IMR-90 (cell line): Measurements from ENCODE around the gene RUFY2. TPM values are rescaled to one million over a fixed set of nuclear protein-coding genes. Genes with fewer than 3 reads are reported as not detected.

ENCODE experiments used
- ATAC-seq: fragments of 200-7000 bp; cut with Tn5 transposase; 2 replicates; pipeline ENCODE4 v1.9.1; 2020; ENCODE audit warnings: low read depth, mild to moderate bottlenecking, moderate library complexity
- BruUV-seq: library from RNA; stranded (reverse); fragments of 400-500 nt; replicated peaks from 2 replicates; lab custom pipeline; 2021; lab: Mats Ljungman, UMichigan
- CTCF ChIA-PET: fragments of 300-600 bp; formaldehyde crosslinking; extraction: SDS; loops from one replicate; lab custom pipeline; 2021; ENCODE audit warnings: antibody characterized with exemption; lab: Yijun Ruan, JAX
- POLR2A ChIA-PET: fragments of 300-600 bp; sonication (Branson Sonifier 250); formaldehyde crosslinking; loops from one replicate; lab custom pipeline; 2022; ENCODE audit warnings: antibody characterized with exemption; ENCODE audit not compliant: unreplicated experiment; lab: Charles Lee
- DNase-seq: peaks from one replicate; pipeline ENCODE4 v3.0.0; 2013
- H2AFZ ChIP-seq: replicated peaks from 2 replicates; pipeline ENCODE3; 2013; ENCODE audit warnings: low read length, mild to moderate bottlenecking; ENCODE audit not compliant: poor library complexity
- H2AK5ac ChIP-seq: 2 replicates; pipeline ENCODE4 v1.6.1; 2013; ENCODE audit warnings: low read depth, low read length, inconsistent platforms
- H2AK9ac ChIP-seq: replicated peaks from 2 replicates; pipeline ENCODE3; 2013; ENCODE audit warnings: mild to moderate bottlenecking, low read depth, low read length, moderate library complexity; ENCODE audit not compliant: poor library complexity
- H2BK120ac ChIP-seq: 2 replicates; pipeline ENCODE4 v1.6.1; 2013; ENCODE audit warnings: low read depth, low read length, inconsistent platforms
- H2BK15ac ChIP-seq: 3 replicates; pipeline ENCODE4 v1.6.1; 2013; ENCODE audit warnings: low read depth, low read length, inconsistent platforms
- H2BK20ac ChIP-seq: 2 replicates; pipeline ENCODE4 v1.6.1; 2013; ENCODE audit warnings: low read depth, mild to moderate bottlenecking, inconsistent platforms, low read length, moderate library complexity
- H2BK5ac ChIP-seq: 2 replicates; pipeline ENCODE4 v1.6.1; 2013; ENCODE audit warnings: mild to moderate bottlenecking, low read depth, low read length, inconsistent platforms; ENCODE audit not compliant: poor library complexity, severe bottlenecking
- H3K14ac ChIP-seq: replicated peaks from 2 replicates; pipeline ENCODE4 v1.6.1; 2013; ENCODE audit warnings: low read depth, low read length, inconsistent platforms
- H3K18ac ChIP-seq: 2 replicates; pipeline ENCODE4 v1.6.1; 2013; ENCODE audit warnings: low read depth, low read length, control low read depth
- H3K23ac ChIP-seq: 2 replicates; pipeline ENCODE4 v1.6.1; 2013; ENCODE audit warnings: low read depth, low read length, inconsistent platforms
- H3K27ac ChIP-seq: 2 replicates; pipeline ENCODE4 v1.5.1; 2013; ENCODE audit warnings: mild to moderate bottlenecking, control low read depth, low read length; ENCODE audit not compliant: insufficient read depth
- H3K27me3 ChIP-seq: 2 replicates; pipeline ENCODE4 v1.6.1; 2013; ENCODE audit warnings: low read length; ENCODE audit not compliant: control insufficient read depth, insufficient read depth
- H3K36me3 ChIP-seq: 2 replicates; pipeline ENCODE4 v1.6.1; 2013; ENCODE audit warnings: low read length, mixed read lengths; ENCODE audit not compliant: control insufficient read depth, insufficient read depth
- H3K4ac ChIP-seq: 2 replicates; pipeline ENCODE4 v1.6.1; 2013; ENCODE audit warnings: low read depth, low read length, inconsistent platforms
- H3K4me1 ChIP-seq: 2 replicates; pipeline ENCODE4 v1.6.1; 2013; ENCODE audit warnings: low read length, mixed read lengths; ENCODE audit not compliant: control insufficient read depth, insufficient read depth
- H3K4me2 ChIP-seq: 2 replicates; pipeline ENCODE4 v1.6.1; 2013; ENCODE audit warnings: low read depth, mild to moderate bottlenecking, control low read depth, low read length, moderate library complexity
- H3K4me3 ChIP-seq: 2 replicates; pipeline ENCODE4 v1.5.1; 2013; ENCODE audit warnings: low read depth, mild to moderate bottlenecking, control low read depth, low read length, moderate library complexity; ENCODE audit not compliant: insufficient read depth
- H3K56ac ChIP-seq: 2 replicates; pipeline ENCODE4 v1.6.1; 2013; ENCODE audit warnings: low read length, inconsistent platforms; ENCODE audit not compliant: insufficient read depth; ENCODE audit errors: extremely low read depth
- H3K79me1 ChIP-seq, 2 experiments: 2 replicates each; pipeline ENCODE4 v1.6.1; 2013; ENCODE audit warnings: low read length in 2 of 2, inconsistent platforms in 1 of 2, low read depth in 1 of 2
- H3K9ac ChIP-seq: 2 replicates; pipeline ENCODE4 v1.6.1; 2013; ENCODE audit warnings: low read depth, low read length, control low read depth
- H3K9me1 ChIP-seq: 2 replicates; pipeline ENCODE4 v1.6.1; 2013; ENCODE audit warnings: low read length, inconsistent platforms; ENCODE audit not compliant: insufficient read depth
- H3K9me3 ChIP-seq: 2 replicates; pipeline ENCODE4 v1.6.1; 2013; ENCODE audit warnings: low read length; ENCODE audit not compliant: control insufficient read depth, insufficient read depth
- H4K20me1 ChIP-seq: 2 replicates; pipeline ENCODE4 v1.6.1; 2013; ENCODE audit warnings: low read length, inconsistent platforms; ENCODE audit not compliant: insufficient read depth
- H4K5ac ChIP-seq: 2 replicates; pipeline ENCODE4 v1.6.1; 2013; ENCODE audit warnings: mild to moderate bottlenecking, low read depth, low read length, control low read depth
- H4K8ac ChIP-seq, 2 experiments: 2 replicates each; pipeline ENCODE4 v1.6.1; 2013; ENCODE audit warnings: low read depth in 2 of 2, low read length in 2 of 2, control low read depth in 1 of 2, inconsistent platforms in 1 of 2
- H4K91ac ChIP-seq: 2 replicates; pipeline ENCODE4 v1.6.1; 2013; ENCODE audit warnings: low read depth, low read length, inconsistent platforms; ENCODE audit not compliant: insufficient read depth
- BHLHE40 ChIP-seq: fragments of 150-350 bp; IDR thresholded peaks from 2 replicates; pipeline ENCODE4 v1.6.1; 2016; ENCODE audit warnings: mild to moderate bottlenecking, low read depth, low read length
- CEBPB ChIP-seq: IDR thresholded peaks from 2 replicates; pipeline ENCODE4 v1.6.1; 2012; ENCODE audit warnings: low read depth, low read length, improper control_type of control experiment
- FOS ChIP-seq: fragments of 150-350 bp; IDR thresholded peaks from 2 replicates; pipeline ENCODE4 v1.6.1; 2016; ENCODE audit warnings: low read depth, low read length
- MAFK ChIP-seq: IDR thresholded peaks from 2 replicates; pipeline ENCODE4 v1.6.1; 2012; ENCODE audit warnings: low read depth, low read length, improper control_type of control experiment
- MAZ ChIP-seq: IDR thresholded peaks from 2 replicates; pipeline ENCODE4 v1.6.1; 2012; ENCODE audit warnings: low read depth, mild to moderate bottlenecking, low read length, improper control_type of control experiment, moderate library complexity, borderline replicate concordance
- MXI1 ChIP-seq: IDR thresholded peaks from 2 replicates; pipeline ENCODE4 v1.6.1; 2012; ENCODE audit warnings: low read depth, mild to moderate bottlenecking, low read length, moderate library complexity, borderline replicate concordance
- NFE2L2 ChIP-seq: fragments of 150-350 bp; IDR thresholded peaks from 2 replicates; pipeline ENCODE4 v1.6.1; 2016; ENCODE audit warnings: low read depth, mild to moderate bottlenecking, low read length
- POLR2A ChIP-seq: IDR thresholded peaks from 2 replicates; pipeline ENCODE4 v1.6.1; 2012; ENCODE audit warnings: mild to moderate bottlenecking, low read depth, low read length
- RAD21 ChIP-seq: IDR thresholded peaks from 2 replicates; pipeline ENCODE4 v1.6.1; 2012; ENCODE audit warnings: low read length, improper control_type of control experiment
- RCOR1 ChIP-seq: IDR thresholded peaks from 2 replicates; pipeline ENCODE4 v1.6.1; 2012; ENCODE audit warnings: mild to moderate bottlenecking, low read length, improper control_type of control experiment; ENCODE audit not compliant: insufficient replicate concordance
- RFX5 ChIP-seq: IDR thresholded peaks from 2 replicates; pipeline ENCODE4 v1.8.0; 2012; ENCODE audit warnings: low read depth, mild to moderate bottlenecking, low read length, moderate library complexity
- SMC3 ChIP-seq: fragments of 150-350 bp; IDR thresholded peaks from 2 replicates; pipeline ENCODE4 v1.6.1; 2016; ENCODE audit warnings: low read depth, mild to moderate bottlenecking, antibody characterized with exemption, low read length, moderate library complexity
- USF2 ChIP-seq: fragments of 150-350 bp; IDR thresholded peaks from 2 replicates; pipeline ENCODE4 v1.6.1; 2017; ENCODE audit warnings: mild to moderate bottlenecking, antibody characterized with exemption, low read length, low read depth
- WGBS, 2 experiments: methylation state at CpG; one replicate each; pipeline versions ENCODE4 v1.1.5 to v1.1.7; 2013; ENCODE audit warnings: missing lambda C conversion rate in 2 of 2; ENCODE audit not compliant: insufficient read length in 1 of 2; ENCODE audit errors: extremely low coverage in 2 of 2; 5-methylcytosine and 5-hydroxymethylcytosine counted together
- dilution Hi-C: fragments of 300-500 bp; cut with HindIII; formaldehyde crosslinking; loops from one replicate; pipeline ENCODE4 v1.14.3; 2018; ENCODE audit warnings: low sequenced_read_pairs; ENCODE audit not compliant: unreplicated experiment
- in situ Hi-C: fragments of 300-500 bp; cut with MboI; formaldehyde crosslinking; loops from 3 replicates; pipeline ENCODE4 v1.14.3; 2019; ENCODE audit warnings: low sequenced_read_pairs, inconsistent platforms, mixed read lengths
- intact Hi-C: fragments of 100-400 bp; cut with micrococcal nuclease; formaldehyde crosslinking; loops from 2 replicates; pipeline ENCODE4 v1.10.0; 2022
- polyA plus RNA-seq, 3 experiments: library from polyadenylated mRNA; depleted of rRNA; stranded (reverse); fragments of >200 nt; gene quantifications; 2 replicates each; pipeline ENCODE4 v1.2.3, GENCODE V29; 2012; ENCODE audit warnings: low replicate concordance in 1 of 3
- total RNA-seq: library from RNA; depleted of rRNA; stranded (reverse); fragments of >200 nt; gene quantifications from 2 replicates; pipeline ENCODE4 v1.2.3, GENCODE V29; 2012

RUFY2 gene
- total and polyA plus RNA-seq, 2 of the 4 experiments (the other 2 are of a cell fraction) = 6.7 to 6.8 TPM

GRCh38 chr10:68296843-68297663 lies 110.0 kb downstream of the RUFY2 start:
- DNase-seq = no peak
- Histone ChIP-seq H3K4me2 (no peak overlapping the region), H3K14ac (no peak overlapping the region), H3K4ac (no peak overlapping the region), H4K20me1 (no peaks in the 10 kb centered on the region), H3K9me3 (no peaks in the 10 kb centered on the region), H2BK5ac (no peak overlapping the region), H2BK15ac (no peak overlapping the region), H2BK20ac (no peak overlapping the region), H3K27ac (no peak overlapping the region), H3K27me3 (no peaks in the 10 kb centered on the region), H4K5ac (peak overlapping the region; percentile 53; the same call in 1 of the 2 replicates), H2BK120ac (no peak overlapping the region), H2AK9ac (no peak overlapping the region), H4K91ac (no peak overlapping the region), H3K4me3 (no peak overlapping the region), H3K79me1 (no peaks in the 10 kb centered on the region), H2AK5ac (no peak overlapping the region), H2AFZ (peak overlapping the region; percentile 16), H3K9me1 (no peaks in the 10 kb centered on the region), H3K4me1 (peaks cover 4% of the 10 kb centered on the region; the same call in 1 of the 2 replicates), H3K56ac (no peak overlapping the region), H4K8ac (no peak overlapping the region), H3K9ac (no peak overlapping the region), H3K23ac (no peak overlapping the region), H3K36me3 (no peaks in the 10 kb centered on the region), H3K18ac (0 out of 2 replicates have a peak overlapping the region, but pooled peaks have one; percentile 29)
- TF ChIP-seq MAFK (no peak), BHLHE40 (no peak), MXI1 (no peak), SMC3 (no peak), RCOR1 (no peak), CEBPB (no peak), FOS (no peak), MAZ (no peak), NFE2L2 (no peak), RFX5 (no peak), RAD21 (no peak), POLR2A (no peak), USF2 (no peak)
- in situ Hi-C loops = loop anchor here (5.0 to 25.0 kb wide), 2 partner anchors 80 to 435 kb away; no protein-coding TSS in a partner anchor
- POLR2A ChIA-PET = no interaction called here
- ATAC-seq = peak; percentile 21
- intact Hi-C loops = no loop called here
- CTCF ChIA-PET = interaction anchor here (0.6 kb wide), 1 partner anchor 554 kb away, joined by 3 read pairs; no protein-coding TSS in a partner anchor
- no TSS peak for BruUV-seq
- 60% methylated on average over 4 of the region's 9 CpGs; no CpG with 5 or more reads in 1 of the 2 experiments for WGBS, 2 experiments
- dilution Hi-C loops = no loop called here
